HG03159 (cell line): Measurements from ENCODE around the gene MED12.

Source experiments
- ATAC-seq: cut with Tn5 transposase; IDR thresholded peaks from one replicate; pipeline ENCODE4 v1.9.1; 2021; ENCODE audit warnings: mild to moderate bottlenecking, moderate library complexity; ENCODE audit not compliant: unreplicated experiment

Gene MED12

GRCh38 chrX:71118032-71118984, at the start of gene MED12:
TSS of gene MED12 (plus strand) at chrX:71118596. CDS start at chrX:71118755, 159 bp downstream.
- peak; percentile 91 for ATAC-seq

- ATAC-seq: no peak
These were observed 47.9 kb upstream of the MED12 start for GRCh38 chrX:71070531-71070930.

DNA sequence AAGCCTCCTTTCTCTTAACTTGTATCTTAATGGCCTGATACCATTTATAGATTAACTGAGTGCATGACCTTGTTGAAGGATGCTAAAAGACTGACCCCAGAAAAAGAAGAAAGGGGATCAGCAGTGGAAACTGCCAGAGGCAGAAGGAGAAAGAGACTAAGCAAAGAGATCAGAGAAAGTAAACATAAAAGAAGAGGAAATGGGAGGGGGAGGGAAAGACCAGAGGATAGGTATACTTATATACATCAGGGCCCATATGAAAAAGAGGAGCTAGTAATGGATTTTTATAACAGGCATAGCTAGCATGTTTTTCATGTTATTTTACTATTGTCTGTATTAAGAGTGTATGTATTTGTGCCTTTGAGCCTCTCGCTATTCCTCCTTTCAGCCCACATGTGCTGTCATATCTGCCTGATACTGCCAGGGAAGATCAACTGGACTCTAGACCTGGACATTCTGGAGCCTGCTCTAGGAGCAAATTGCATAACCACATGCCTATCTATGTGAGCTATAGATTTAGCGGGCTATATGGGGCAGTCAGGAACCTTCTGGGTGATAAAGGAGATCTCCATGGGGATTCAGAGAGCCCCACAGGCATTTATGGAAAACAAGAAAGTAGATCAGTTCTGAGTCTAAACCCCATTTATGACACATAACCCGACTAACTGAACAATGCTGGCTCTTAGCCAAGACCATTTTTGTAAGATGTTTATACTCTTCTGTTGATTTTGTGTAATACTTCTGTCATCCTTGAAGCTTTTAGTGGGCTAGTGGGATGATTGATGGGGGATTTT, 36.9 kb upstream of the MED12 start:
- ATAC-seq: no peak

DNA sequence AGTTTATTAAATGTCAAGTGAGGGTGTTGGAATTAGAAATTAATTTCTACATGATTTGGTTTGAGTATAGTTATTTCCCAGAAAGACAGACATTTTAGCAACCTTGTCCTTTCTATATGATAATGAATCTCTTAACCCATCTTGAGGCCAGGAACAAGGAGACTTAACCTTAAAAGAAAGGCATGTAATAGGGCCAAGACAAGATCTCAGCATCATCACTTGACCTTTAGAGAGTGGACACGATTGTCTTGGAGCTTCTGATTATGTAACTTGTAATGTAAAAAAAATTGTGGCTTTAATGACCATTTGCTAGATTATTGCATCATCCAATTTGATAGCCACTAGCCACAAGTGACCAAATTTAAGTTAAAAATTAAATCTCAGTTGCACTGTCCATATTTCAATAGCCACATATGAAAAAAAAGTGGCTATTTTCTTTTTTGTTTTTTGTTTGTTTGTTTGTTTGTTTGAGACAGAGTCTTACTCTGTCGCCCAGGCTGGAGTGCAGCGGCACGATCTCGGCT, 36.2 kb upstream of the MED12 start:
- ATAC-seq: no peak

DNA sequence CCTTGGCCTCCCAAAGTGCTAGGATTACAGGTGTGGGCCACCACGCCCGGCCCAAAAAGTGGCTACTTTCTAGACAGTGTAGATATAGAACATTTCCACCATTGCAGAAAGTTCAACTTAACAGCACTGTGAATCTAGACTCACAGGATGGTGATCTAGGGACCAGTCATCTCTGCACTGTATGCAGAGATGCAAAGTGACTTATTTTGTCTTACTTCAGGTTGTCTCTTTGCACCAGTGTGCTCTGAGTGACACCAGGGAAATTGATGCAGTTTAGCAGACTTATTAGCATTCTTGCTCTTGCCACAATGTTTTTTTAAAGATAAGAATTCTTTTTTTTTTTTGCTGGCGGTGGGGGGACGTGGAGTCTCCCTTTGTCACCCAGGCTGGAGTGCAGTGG, 35.6 kb upstream of the MED12 start:
- ATAC-seq: no peak

GRCh38 chrX:71085900-71086299, 32.5 kb upstream of the MED12 start:
- no peak for ATAC-seq

GRCh38 chrX:71091263-71091662, 27.1 kb upstream of the MED12 start:
- ATAC-seq: no peak

DNA sequence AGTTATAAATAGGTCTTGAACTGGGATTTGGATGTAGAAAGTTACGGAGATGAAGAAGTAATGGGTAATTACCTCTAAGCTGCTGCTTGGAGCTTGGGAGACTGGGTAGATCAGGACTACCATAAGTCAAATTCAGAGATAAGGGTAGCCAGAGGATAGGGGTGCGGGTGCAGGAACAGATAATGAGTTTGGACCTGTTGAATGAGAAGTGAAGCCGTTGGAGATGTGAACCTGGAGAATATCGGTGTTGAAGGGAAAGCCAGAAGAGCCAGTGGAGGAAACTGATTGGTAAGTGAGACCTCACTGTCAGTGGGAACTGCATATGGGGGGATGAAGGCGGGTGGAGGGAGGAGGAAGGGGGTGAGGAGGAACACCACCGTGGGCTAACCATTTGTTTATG, 23.4 kb upstream of the MED12 start:
- ATAC-seq: no peak

- peak; percentile 81 for ATAC-seq
These were observed 22.8 kb upstream of the MED12 start, which contains the start of gene FOXO4 for GRCh38 chrX:71095555-71095980. TSS of gene FOXO4 (plus strand) at chrX:71095851. CDS start at chrX:71096529, 678 bp downstream.

GRCh38 chrX:71095981-71096759, 22.2 kb upstream of the MED12 start:
- no peak for ATAC-seq

- ATAC-seq: no peak
These were observed 21.7 kb upstream of the MED12 start for GRCh38 chrX:71096760-71097032.

- no peak for ATAC-seq
These were observed 20.1 kb upstream of the MED12 start for GRCh38 chrX:71098302-71098701.

- ATAC-seq: no peak
These were observed 19.4 kb upstream of the MED12 start for GRCh38 chrX:71098951-71099506.

- ATAC-seq: no peak
These were observed 18.7 kb upstream of the MED12 start for GRCh38 chrX:71099736-71100135.

DNA sequence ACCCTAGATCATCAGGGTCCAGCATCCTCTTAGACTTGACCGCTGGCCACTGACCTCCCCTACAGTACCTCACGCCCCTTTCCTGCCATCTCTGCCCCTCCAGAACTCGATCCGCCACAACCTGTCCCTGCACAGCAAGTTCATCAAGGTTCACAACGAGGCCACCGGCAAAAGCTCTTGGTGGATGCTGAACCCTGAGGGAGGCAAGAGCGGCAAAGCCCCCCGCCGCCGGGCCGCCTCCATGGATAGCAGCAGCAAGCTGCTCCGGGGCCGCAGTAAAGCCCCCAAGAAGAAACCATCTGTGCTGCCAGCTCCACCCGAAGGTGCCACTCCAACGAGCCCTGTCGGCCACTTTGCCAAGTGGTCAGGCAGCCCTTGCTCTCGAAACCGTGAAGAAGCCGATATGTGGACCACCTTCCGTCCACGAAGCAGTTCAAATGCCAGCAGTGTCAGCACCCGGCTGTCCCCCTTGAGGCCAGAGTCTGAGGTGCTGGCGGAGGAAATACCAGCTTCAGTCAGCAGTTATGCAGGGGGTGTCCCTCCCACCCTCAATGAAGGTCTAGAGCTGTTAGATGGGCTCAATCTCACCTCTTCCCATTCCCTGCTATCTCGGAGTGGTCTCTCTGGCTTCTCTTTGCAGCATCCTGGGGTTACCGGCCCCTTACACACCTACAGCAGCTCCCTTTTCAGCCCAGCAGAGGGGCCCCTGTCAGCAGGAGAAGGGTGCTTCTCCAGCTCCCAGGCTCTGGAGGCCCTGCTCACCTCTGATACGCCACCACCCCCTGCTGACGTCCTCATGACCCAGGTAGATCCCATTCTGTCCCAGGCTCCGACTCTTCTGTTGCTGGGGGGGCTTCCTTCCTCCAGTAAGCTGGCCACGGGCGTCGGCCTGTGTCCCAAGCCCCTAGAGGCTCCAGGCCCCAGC, 17.6 kb upstream of the MED12 start:
- ATAC-seq: no peak

DNA sequence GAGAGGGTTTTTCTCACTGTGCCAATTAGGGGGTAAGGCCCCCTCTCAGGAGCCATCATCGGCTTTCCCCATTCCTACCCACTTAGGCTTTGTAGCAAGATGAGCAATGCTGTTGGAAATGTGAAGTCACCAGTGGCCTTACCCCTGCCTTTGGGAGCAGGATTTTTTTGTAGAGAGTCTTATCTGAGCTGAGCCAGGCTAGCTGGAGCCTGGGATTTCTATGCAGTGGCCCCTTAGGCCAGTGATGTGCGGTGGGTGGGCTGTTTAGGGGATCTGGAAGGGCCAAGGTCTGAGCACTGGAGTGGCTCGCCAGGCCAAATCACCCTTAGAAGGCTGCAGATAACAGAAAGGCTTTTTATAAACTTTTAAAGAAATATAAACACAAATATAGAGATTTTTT, 16.1 kb upstream of the MED12 start:
- ATAC-seq: no peak

- ATAC-seq: peak; percentile 38
These were observed 15.0 kb upstream of the MED12 start for GRCh38 chrX:71103110-71103983.

- no peak for ATAC-seq
These were observed 12.8 kb upstream of the MED12 start for GRCh38 chrX:71105628-71106027.

DNA sequence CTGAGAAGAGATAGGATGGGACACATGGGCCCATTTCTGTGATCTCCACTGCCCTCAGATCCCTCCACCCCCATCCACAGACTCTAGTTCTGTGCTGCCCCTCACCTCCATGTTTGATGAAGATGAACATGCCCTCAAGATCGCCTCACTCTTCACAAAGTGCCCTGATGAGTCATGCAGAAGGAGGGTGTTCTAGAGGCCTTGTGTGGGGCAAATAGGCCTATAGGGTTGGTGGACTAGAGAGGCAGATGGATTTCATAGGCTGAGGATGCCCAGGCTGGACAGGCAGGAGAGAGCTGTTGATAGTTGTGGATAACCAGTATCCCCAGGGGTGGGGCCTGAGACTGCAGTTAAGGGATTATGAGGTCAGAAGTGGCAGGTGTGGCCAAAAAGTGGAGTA, 12.0 kb upstream of the MED12 start, which contains the start of gene CXorf65:
Gene CXorf65 (minus strand): TSS at position 314 of the 400 bp plus-strand sequence. CDS start 184 bp downstream, at position 130.
- no peak for ATAC-seq
